Trophoblast cell (in vitro differentiated cells and primary cell): Measurements from ENCODE around the gene TSHZ1.

Source experiments
- DNase-seq, 2 donors: peaks; one replicate each; pipeline ENCODE4 v3.0.0-alpha.2; 2016
- H2AFZ ChIP-seq: 2 replicates; pipeline ENCODE4 v1.6.1; 2013; ENCODE audit warnings: low read length, moderate library complexity, mild to moderate bottlenecking; ENCODE audit not compliant: insufficient read depth, poor library complexity
- H2AK5ac ChIP-seq: 2 replicates; pipeline ENCODE4 v1.6.1; 2013; ENCODE audit warnings: mild to moderate bottlenecking, low read length
- H2BK120ac ChIP-seq: 2 replicates; pipeline ENCODE4 v1.6.1; 2013; ENCODE audit warnings: low read length, mild to moderate bottlenecking, moderate library complexity; ENCODE audit not compliant: insufficient read depth, poor library complexity
- H2BK12ac ChIP-seq: 2 replicates; pipeline ENCODE4 v1.6.1; 2013; ENCODE audit warnings: mild to moderate bottlenecking, low read length, moderate library complexity
- H2BK5ac ChIP-seq: 2 replicates; pipeline ENCODE4 v1.6.1; 2013; ENCODE audit warnings: low read length, low read depth, moderate library complexity, mild to moderate bottlenecking; ENCODE audit not compliant: poor library complexity
- H3K14ac ChIP-seq: 2 replicates; pipeline ENCODE4 v1.6.1; 2013; ENCODE audit warnings: mild to moderate bottlenecking, low read length
- H3K18ac ChIP-seq: 2 replicates; pipeline ENCODE4 v1.6.1; 2013; ENCODE audit warnings: mild to moderate bottlenecking, low read length
- H3K23ac ChIP-seq: 2 replicates; pipeline ENCODE4 v1.6.1; 2013; ENCODE audit warnings: low read length
- H3K27ac ChIP-seq: 2 replicates; pipeline ENCODE4 v1.5.1; 2013; ENCODE audit warnings: low read depth, mild to moderate bottlenecking, inconsistent platforms, low read length, moderate library complexity
- H3K27me3 ChIP-seq: 2 replicates; pipeline ENCODE4 v1.6.1; 2013; ENCODE audit warnings: inconsistent platforms, mild to moderate bottlenecking, low read length, moderate library complexity; ENCODE audit not compliant: insufficient read depth
- H3K36me3 ChIP-seq, 2 experiments: 1 replicate in 1 of 2; 2 replicates in 1 of 2; pipeline ENCODE4 v1.6.1; 2013; ENCODE audit warnings: low read length in 2 of 2, mild to moderate bottlenecking in 2 of 2, moderate library complexity in 1 of 2; ENCODE audit not compliant: insufficient read depth in 2 of 2, control insufficient read depth in 1 of 2
- H3K4ac ChIP-seq: 2 replicates; pipeline ENCODE4 v1.6.1; 2013; ENCODE audit warnings: low read depth, mild to moderate bottlenecking, low read length, moderate library complexity
- H3K4me1 ChIP-seq, 2 experiments: 1 replicate in 1 of 2; 2 replicates in 1 of 2; pipeline ENCODE4 v1.6.1; 2013; ENCODE audit warnings: low read length in 2 of 2, mild to moderate bottlenecking in 2 of 2, moderate library complexity in 1 of 2; ENCODE audit not compliant: insufficient read depth in 2 of 2, control insufficient read depth in 1 of 2
- H3K4me2 ChIP-seq: 2 replicates; pipeline ENCODE4 v1.6.1; 2013; ENCODE audit warnings: inconsistent platforms, mild to moderate bottlenecking, low read length, moderate library complexity
- H3K4me3 ChIP-seq: 2 replicates; pipeline ENCODE4 v1.5.1; 2013; ENCODE audit warnings: mild to moderate bottlenecking, low read depth, low read length, inconsistent platforms
- H3K79me1 ChIP-seq: one replicate; pipeline ENCODE4 v1.6.1; 2013; ENCODE audit warnings: low read length
- H3K79me2 ChIP-seq: 2 replicates; pipeline ENCODE4 v1.6.1; 2013; ENCODE audit warnings: low read length, mild to moderate bottlenecking; ENCODE audit not compliant: control insufficient read depth, insufficient read depth, poor library complexity
- H3K9ac ChIP-seq: 2 replicates; pipeline ENCODE4 v1.6.1; 2013; ENCODE audit warnings: mild to moderate bottlenecking, low read length
- H3K9me3 ChIP-seq: 2 replicates; pipeline ENCODE4 v1.6.1; 2013; ENCODE audit warnings: low read depth, mild to moderate bottlenecking, control low read depth, inconsistent platforms, low read length; ENCODE audit not compliant: insufficient read depth
- H4K12ac ChIP-seq: 2 replicates; pipeline ENCODE4 v1.6.1; 2013; ENCODE audit warnings: low read depth, mild to moderate bottlenecking, low read length, moderate library complexity
- H4K8ac ChIP-seq: 2 replicates; pipeline ENCODE4 v1.6.1; 2013; ENCODE audit warnings: low read depth, mild to moderate bottlenecking, low read length, moderate library complexity
- H4K91ac ChIP-seq: one replicate; pipeline ENCODE4 v1.6.1; 2013; ENCODE audit warnings: low read depth, mild to moderate bottlenecking, low read length, moderate library complexity
- WGBS: extraction: QIAGEN DNeasy Blood & Tissue Kit; methylation state at CpG from one replicate; pipeline ENCODE4 v1.1.7; 2013; ENCODE audit warnings: missing lambda C conversion rate; ENCODE audit not compliant: insufficient read length, insufficient coverage; ENCODE audit errors: extremely low coverage; 5-methylcytosine and 5-hydroxymethylcytosine counted together

The TSHZ1 gene

DNA sequence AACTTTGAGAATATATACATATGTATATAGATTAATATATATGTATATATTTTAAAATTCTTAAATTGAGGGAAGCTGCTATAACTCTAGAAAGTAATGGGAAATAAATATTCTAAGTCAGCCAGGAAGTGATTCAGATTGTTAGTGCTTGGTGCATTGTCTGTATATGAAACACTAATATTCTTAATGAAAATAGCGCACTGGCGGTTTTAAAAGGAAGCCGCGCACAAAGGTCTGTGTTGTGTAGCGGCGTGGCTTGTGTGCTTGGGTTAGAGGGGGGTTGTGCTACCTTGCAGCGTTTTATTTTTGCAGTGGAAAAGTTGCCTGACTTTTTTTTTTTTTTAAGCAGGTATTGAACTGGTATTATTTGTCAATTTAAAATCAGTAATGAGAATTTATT, 11.3 kb downstream of the TSHZ1 start:
- no CpG with 5 or more reads among the region's 7 CpGs for WGBS
- Histone ChIP-seq H3K4me2 (no peak overlapping the region), H3K79me1 (no peaks in the 10 kb centered on the region), H4K12ac (no peak overlapping the region), H3K36me3 (no peaks in the 10 kb centered on the region), H4K91ac (no peak overlapping the region), H3K27ac (no peak overlapping the region), H3K27me3 (no peaks in the 10 kb centered on the region), H2AFZ (no peak overlapping the region), H4K8ac (no peak overlapping the region), H3K14ac (no peak overlapping the region), H2BK5ac (no peak overlapping the region), H3K4me1 (peaks cover 0 to 4% of the 10 kb centered on the region in 2 experiments), H3K23ac (no peak overlapping the region), H3K9ac (no peak overlapping the region), H2AK5ac (no peak overlapping the region), H2BK120ac (no peak overlapping the region), H3K4me3 (no peak overlapping the region), H3K9me3 (no peaks in the 10 kb centered on the region), H3K18ac (no peak overlapping the region), H2BK12ac (no peak overlapping the region), H3K4ac (no peak overlapping the region), H3K79me2 (no peaks in the 10 kb centered on the region)
- DNase-seq, result no peak

- no peak overlapping the region for H3K4ac ChIP-seq
- no peaks in the 10 kb centered on the region for H3K79me2 ChIP-seq
- H2AK5ac ChIP-seq, result no peak overlapping the region
- H2BK120ac ChIP-seq, result no peak overlapping the region
- H3K18ac ChIP-seq, result no peak overlapping the region
- no peak overlapping the region for H4K91ac ChIP-seq
- H3K23ac ChIP-seq, result no peak overlapping the region
- DNase-seq, result no peak
- H4K8ac ChIP-seq, result no peak overlapping the region
- H3K27ac ChIP-seq, result no peak overlapping the region
- no peak overlapping the region for H3K4me3 ChIP-seq
- no peak overlapping the region for H2BK5ac ChIP-seq
- H3K4me1 ChIP-seq, result peaks cover 0 to 4% of the 10 kb centered on the region in 2 experiments
- H3K36me3 ChIP-seq, result no peaks in the 10 kb centered on the region
- WGBS, result no CpG with 5 or more reads among the region's 10 CpGs
- no peak overlapping the region for H3K4me2 ChIP-seq
- no peak overlapping the region for H2AFZ ChIP-seq
- no peak overlapping the region for H4K12ac ChIP-seq
- no peak overlapping the region for H3K14ac ChIP-seq
- H3K9me3 ChIP-seq, result no peaks in the 10 kb centered on the region
- no peaks in the 10 kb centered on the region for H3K79me1 ChIP-seq
- no peak overlapping the region for H3K9ac ChIP-seq
- H2BK12ac ChIP-seq, result no peak overlapping the region
- H3K27me3 ChIP-seq, result no peaks in the 10 kb centered on the region
Measured at GRCh38 chr18:75222407-75222806, 11.8 kb downstream of the TSHZ1 start.

DNA sequence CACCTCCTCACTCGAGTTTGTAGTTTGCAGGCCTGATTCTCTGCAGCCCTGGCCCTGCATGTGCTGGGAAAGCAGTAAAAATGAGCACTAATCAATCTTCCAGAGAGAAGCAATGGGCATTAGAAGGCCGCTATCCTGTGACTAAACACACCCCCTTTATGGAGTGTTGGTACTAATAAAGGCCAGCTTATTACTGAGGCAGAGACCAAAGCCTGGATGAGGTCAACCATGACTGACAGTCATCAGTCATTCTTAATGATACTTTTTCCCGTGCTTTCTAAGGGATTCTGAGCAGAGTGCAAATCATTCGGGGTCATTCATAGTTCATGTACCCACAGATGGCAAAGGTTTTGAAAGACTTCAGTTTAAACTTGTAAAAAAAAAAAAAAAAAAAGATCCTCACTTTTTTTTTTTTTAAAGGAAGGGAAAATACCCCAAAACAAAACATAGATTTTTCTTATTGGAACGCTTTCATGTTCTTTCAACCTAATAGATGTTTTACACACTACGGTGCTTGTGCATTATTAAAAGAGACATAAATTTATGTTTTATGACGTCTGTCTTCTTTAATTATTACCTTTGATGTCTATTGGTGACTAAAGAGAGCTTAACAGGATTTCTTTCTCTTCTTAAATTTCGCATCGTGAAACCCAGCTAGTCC, 13.2 kb downstream of the TSHZ1 start:
- no CpG with 5 or more reads among the region's 9 CpGs for WGBS
- Histone ChIP-seq H3K4ac (no peak overlapping the region), H3K23ac (no peak overlapping the region), H2BK120ac (no peak overlapping the region), H3K9ac (no peak overlapping the region), H2BK12ac (no peak overlapping the region), H4K8ac (no peak overlapping the region), H4K91ac (no peak overlapping the region), H3K4me1 (peaks cover 0 to 4% of the 10 kb centered on the region in 2 experiments), H3K27me3 (no peaks in the 10 kb centered on the region), H3K79me1 (no peaks in the 10 kb centered on the region), H3K79me2 (no peaks in the 10 kb centered on the region), H3K4me2 (no peak overlapping the region), H3K4me3 (no peak overlapping the region), H3K36me3 (no peaks in the 10 kb centered on the region), H3K27ac (no peak overlapping the region), H3K14ac (no peak overlapping the region), H4K12ac (no peak overlapping the region), H2AK5ac (no peak overlapping the region), H2AFZ (no peak overlapping the region), H3K18ac (no peak overlapping the region), H2BK5ac (no peak overlapping the region), H3K9me3 (no peaks in the 10 kb centered on the region)
- no peak for DNase-seq

- Histone ChIP-seq H3K14ac (no peak overlapping the region), H2BK120ac (no peak overlapping the region), H3K9me3 (no peaks in the 10 kb centered on the region), H3K79me2 (no peaks in the 10 kb centered on the region), H2AFZ (no peak overlapping the region), H3K36me3 (no peaks in the 10 kb centered on the region), H3K27ac (no peak overlapping the region), H4K91ac (no peak overlapping the region), H3K79me1 (no peaks in the 10 kb centered on the region), H3K4me2 (no peak overlapping the region), H2AK5ac (no peak overlapping the region), H3K18ac (no peak overlapping the region), H3K4me1 (peaks cover 0 to 4% of the 10 kb centered on the region in 2 experiments), H4K8ac (no peak overlapping the region), H3K27me3 (no peaks in the 10 kb centered on the region), H3K4me3 (no peak overlapping the region), H3K4ac (no peak overlapping the region), H3K9ac (no peak overlapping the region), H2BK5ac (no peak overlapping the region), H3K23ac (no peak overlapping the region), H4K12ac (no peak overlapping the region), H2BK12ac (no peak overlapping the region)
- no peak for DNase-seq
- WGBS, result no CpG with 5 or more reads among the region's 11 CpGs
Measured at GRCh38 chr18:75226286-75226955, 15.8 kb downstream of the TSHZ1 start.
